Fibroblast of villous mesenchyme (primary cell): ENCODE results near the gene SPOCD1. TPM values are rescaled to one million over a fixed set of nuclear protein-coding genes. Genes with fewer than 3 reads are reported as not detected.
"Not testable (repeated sequence)": the region's sequence is repeated elsewhere in the genome, so short reads cannot be mapped to it uniquely, and the experiment has no call there.

ENCODE experiments used
- DNase-seq: peaks from one replicate; pipeline ENCODE4 v3.0.0-alpha.2; 2010; ENCODE audit warnings: low read depth
- H3K4me3 ChIP-seq: 2 replicates; pipeline ENCODE4 v1.5.1; 2011; ENCODE audit warnings: low read depth, mild to moderate bottlenecking, low read length
- CTCF ChIP-seq: IDR thresholded peaks from 2 replicates; pipeline ENCODE4 v1.5.1; 2012; ENCODE audit warnings: low read depth, mild to moderate bottlenecking, low read length; ENCODE audit not compliant: insufficient read depth
- total RNA-seq: library from RNA; depleted of rRNA; stranded (reverse); fragments of >200 nt; gene quantifications from 2 replicates; pipeline ENCODE4 v1.2.3, GENCODE V29; 2012

Gene SPOCD1
- total RNA-seq, 1 donor = 62.2 TPM

- no peak for TF ChIP-seq CTCF
- DNase-seq = no peak
- no peak overlapping the region for H3K4me3 ChIP-seq
Measured at GRCh38 chr1:31818206-31818605, 2.4 kb upstream of the SPOCD1 start.

GRCh38 chr1:31816947-31817346, 1.1 kb upstream of the SPOCD1 start:
- H3K4me3 ChIP-seq, DNase-seq: not testable (repeated sequence)

GRCh38 chr1:31816501-31816900, 679 bp upstream of the SPOCD1 start:
- H3K4me3 ChIP-seq, DNase-seq: not testable (repeated sequence)

- H3K4me3 ChIP-seq = no peak overlapping the region
- no peak for DNase-seq
- TF ChIP-seq CTCF = no peak
Measured at GRCh38 chr1:31815307-31815645, 546 bp downstream of the SPOCD1 start.

GRCh38 chr1:31814631-31815306, 1.1 kb downstream of the SPOCD1 start:
- no peak for DNase-seq
- H3K4me3 ChIP-seq = no peak overlapping the region
- TF ChIP-seq CTCF = no peak

GRCh38 chr1:31814041-31814511, 1.7 kb downstream of the SPOCD1 start:
- no peak for DNase-seq
- H3K4me3 ChIP-seq = no peak overlapping the region
- TF ChIP-seq CTCF = no peak

- no peak for DNase-seq
- no peak for TF ChIP-seq CTCF
- H3K4me3 ChIP-seq = no peak overlapping the region
Measured at GRCh38 chr1:31812158-31812829, 3.5 kb downstream of the SPOCD1 start.

- peak; percentile 41 for DNase-seq
- no peak for TF ChIP-seq CTCF
- no peak overlapping the region for H3K4me3 ChIP-seq
Measured at GRCh38 chr1:31811605-31812004, 4.2 kb downstream of the SPOCD1 start.
